A549 (cell line): ENCODE results near the gene CRELD1. TPM values are rescaled to one million over a fixed set of nuclear protein-coding genes. Genes with fewer than 3 reads are reported as not detected.

Experiments
- ATAC-seq, 2 experiments: fragments of 200-7000 bp in 1 of 2; fragments of >200 bp in 1 of 2; cut with Nextera tagmentation in 1 of 2; cut with Tn5 transposase in 1 of 2; 3 replicates each; pipeline versions ENCODE4 v1.8.0 to v1.9.1; 2018 to 2020; ENCODE audit warnings: mild to moderate bottlenecking in 1 of 2, moderate library complexity in 1 of 2
- CTCF ChIA-PET: fragments of 300-600 bp; sonication (Branson Sonifier 250); formaldehyde crosslinking; extraction: SDS; loops from one replicate; lab custom pipeline; 2021; ENCODE audit warnings: antibody characterized with exemption, inconsistent platforms; lab: Yijun Ruan, JAX
- POLR2A ChIA-PET: fragments of 350-600 bp; formaldehyde crosslinking; extraction: SDS; loops from one replicate; lab custom pipeline; 2021; ENCODE audit warnings: antibody characterized with exemption, inconsistent platforms; lab: Yijun Ruan, JAX
- DNase-seq, 2 experiments: peaks; one replicate each; pipeline versions ENCODE4 v3.0.0 to v3.0.0-alpha.2; 2011 to 2016; ENCODE audit warnings: low read depth in 1 of 2, low spot score in 1 of 2
- FAIRE-seq: peaks from 2 replicates; lab custom pipeline; 2011; peaks lifted over from hg19 to GRCh38; lab: Jason Lieb, UNC
- H3K27ac ChIP-seq, 2 experiments: fragments of >200 bp; sonication (Bioruptor Twin); formaldehyde crosslinking; 3 replicates each; pipeline ENCODE4 v1.5.1; 2016 to 2017
- H3K4me1 ChIP-seq: fragments of >200 bp; sonication (Bioruptor Twin); formaldehyde crosslinking; 3 replicates; pipeline ENCODE4 v1.6.1; 2016
- H3K4me2 ChIP-seq: fragments of >200 bp; sonication (Bioruptor Twin); formaldehyde crosslinking; 3 replicates; pipeline ENCODE4 v1.6.1; 2016
- H3K4me3 ChIP-seq: fragments of >200 bp; sonication (Bioruptor Twin); formaldehyde crosslinking; 3 replicates; pipeline ENCODE4 v1.5.1; 2016
- H3K9me3 ChIP-seq: fragments of >200 bp; sonication (Bioruptor Twin); formaldehyde crosslinking; 3 replicates; pipeline ENCODE4 v1.6.1; 2016
- CBX8 ChIP-seq: fragments of 200-600 bp; sonication (generic); IDR thresholded peaks from 2 replicates; pipeline ENCODE4 v1.6.1; 2016
- CEBPB ChIP-seq, 2 experiments: fragments of >200 bp in 1 of 2; sonication (Bioruptor Twin) in 1 of 2; formaldehyde crosslinking in 1 of 2; IDR thresholded peaks; 2 replicates each; pipeline ENCODE4 v1.6.1; 2012 to 2016
- CHD2 ChIP-seq: fragments of 150-350 bp; IDR thresholded peaks from 2 replicates; pipeline ENCODE4 v1.6.1; 2014; ENCODE audit warnings: low read length; ENCODE audit not compliant: partially characterized antibody
- CHD4 ChIP-seq: fragments of 200-600 bp; sonication (generic); IDR thresholded peaks from 2 replicates; pipeline ENCODE4 v1.6.1; 2016; ENCODE audit warnings: antibody characterized with exemption, mild to moderate bottlenecking, borderline replicate concordance
- EHF ChIP-seq: fragments of 250-450 bp; sonication (Bioruptor Pico); IDR thresholded peaks from 2 replicates; pipeline ENCODE4 v1.5.0; 2020; ENCODE audit warnings: mild to moderate bottlenecking
- FOSB ChIP-seq: fragments of 250-450 bp; sonication (Bioruptor Pico); IDR thresholded peaks from 2 replicates; pipeline ENCODE4 v1.5.0; 2020; ENCODE audit warnings: mild to moderate bottlenecking, moderate library complexity
- FOXS1 ChIP-seq: fragments of 250-450 bp; sonication (Bioruptor Pico); IDR thresholded peaks from 2 replicates; pipeline ENCODE4 v1.5.0; 2020; ENCODE audit warnings: mild to moderate bottlenecking, moderate library complexity
- GATA3 ChIP-seq: IDR thresholded peaks from 2 replicates; pipeline ENCODE4 v1.6.1; 2012; ENCODE audit warnings: borderline replicate concordance
- HEYL ChIP-seq: fragments of 250-450 bp; sonication (Bioruptor Pico); IDR thresholded peaks from 2 replicates; pipeline ENCODE4 v1.8.0; 2021; ENCODE audit warnings: mild to moderate bottlenecking, moderate library complexity
- MYC ChIP-seq: IDR thresholded peaks from 2 replicates; pipeline ENCODE4 v1.6.1; 2012; ENCODE audit warnings: mild to moderate bottlenecking, inconsistent platforms, low read length, improper control_type of control experiment, borderline replicate concordance
- NFE2L2 ChIP-seq: fragments of 150-350 bp; conservative IDR thresholded peaks from 2 replicates; pipeline ENCODE4 v1.6.1; 2014; ENCODE audit warnings: low read length
- PHF8 ChIP-seq: fragments of 200-600 bp; sonication (generic); IDR thresholded peaks from 2 replicates; pipeline ENCODE4 v1.6.1; 2016; ENCODE audit warnings: low read depth, mild to moderate bottlenecking, antibody characterized with exemption, moderate library complexity, borderline replicate concordance
- POLR2AphosphoS2 ChIP-seq: conservative IDR thresholded peaks from 2 replicates; pipeline ENCODE4 v1.6.1; 2012; ENCODE audit warnings: low read length, improper control_type of control experiment, inconsistent platforms
- RARB ChIP-seq: fragments of 250-450 bp; sonication (Bioruptor Pico); IDR thresholded peaks from 2 replicates; pipeline ENCODE4 v1.8.0; 2021; ENCODE audit warnings: mild to moderate bottlenecking, moderate library complexity
- RFX5 ChIP-seq: fragments of 450-650 bp; IDR thresholded peaks from 2 replicates; pipeline ENCODE4 v1.7.1; 2014; ENCODE audit warnings: antibody characterized with exemption, mild to moderate bottlenecking, moderate library complexity
- SMC3 ChIP-seq: fragments of >200 bp; sonication (Bioruptor Twin); formaldehyde crosslinking; IDR thresholded peaks from 3 replicates; pipeline ENCODE4 v1.6.1; 2018; ENCODE audit warnings: inconsistent platforms
- ZFP36 ChIP-seq: fragments of 450-650 bp; IDR thresholded peaks from 2 replicates; pipeline ENCODE4 v1.6.1; 2014; ENCODE audit warnings: borderline replicate concordance; ENCODE audit not compliant: partially characterized antibody
- WGBS: methylation state at CpG from one replicate; pipeline ENCODE4 v1.1.6; 2017; ENCODE audit errors: missing lambda C conversion rate; 5-methylcytosine and 5-hydroxymethylcytosine counted together
- polyA plus RNA-seq, 4 experiments: library from polyadenylated mRNA; depleted of rRNA in 3 of 4; stranded (reverse); fragments of >200 nt; fragmentation: RNase III in 1 of 4; extraction: RNeasy Plus Mini Kit Qiagen cat#74134 plus additional on column Dnase treatment in 1 of 4; gene quantifications; 2 replicates in 3 of 4; 3 replicates in 1 of 4; pipeline ENCODE4 v1.2.3, GENCODE V29; 2011 to 2017
- TF ChIP-seq, protein P1 (sequence below): IDR thresholded peaks from 2 replicates; pipeline ENCODE4 v1.6.1; 2012
- TF ChIP-seq, protein P2 (sequence below): fragments of 450-650 bp; IDR thresholded peaks from 2 replicates; pipeline ENCODE4 v1.6.1; 2014; ENCODE audit warnings: antibody characterized with exemption
- TF ChIP-seq, protein P3 (sequence below): fragments of >200 bp; sonication (Bioruptor Twin); formaldehyde crosslinking; IDR thresholded peaks from 3 replicates; pipeline ENCODE4 v1.5.1; 2016
- TF ChIP-seq, protein P4 (sequence below): fragments of >200 bp; sonication (Bioruptor Twin); formaldehyde crosslinking; IDR thresholded peaks from 2 replicates; pipeline ENCODE4 v1.6.1; 2016
- TF ChIP-seq, protein P5 (sequence below): IDR thresholded peaks from 2 replicates; pipeline ENCODE4 v1.6.1; 2012; ENCODE audit warnings: low read depth, borderline replicate concordance
- TF ChIP-seq, protein P6 (sequence below): fragments of 200-600 bp; sonication (generic); IDR thresholded peaks from 2 replicates; pipeline ENCODE4 v1.6.1; 2016; ENCODE audit warnings: antibody characterized with exemption, mild to moderate bottlenecking, moderate library complexity
- TF ChIP-seq, protein P7 (sequence below): fragments of 250-450 bp; sonication (Bioruptor Pico); IDR thresholded peaks from 2 replicates; pipeline ENCODE4 v1.5.0; 2021; ENCODE audit warnings: mild to moderate bottlenecking, moderate library complexity, borderline replicate concordance

Gene CRELD1
- polyA plus RNA-seq, 2 of the 4 experiments (the other 2 are of a cell fraction): 11.1 to 13.9 TPM

DNA sequence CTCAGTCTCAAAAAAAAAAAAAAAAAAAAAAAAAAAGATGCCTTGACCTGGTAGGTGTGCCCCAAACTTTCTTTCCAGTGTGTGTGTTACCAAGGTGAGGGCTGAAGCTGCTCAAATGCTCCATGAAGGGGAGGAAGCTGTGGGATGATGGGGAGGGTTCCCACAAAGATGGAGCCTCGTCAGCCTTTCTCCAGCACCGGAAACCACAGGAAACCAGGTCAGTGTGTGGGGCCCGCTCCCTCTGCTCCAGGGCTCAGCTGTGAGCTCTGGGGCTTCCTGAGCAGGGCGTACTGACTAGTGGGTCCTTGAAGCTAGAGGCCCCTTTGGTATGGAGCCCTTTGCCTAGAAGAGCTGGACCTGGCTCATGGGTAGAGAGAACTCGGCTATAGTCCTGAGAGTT is 31.7 kb upstream of the CRELD1 start:
- no peak overlapping the region for H3K4me2 ChIP-seq
- no peak for FAIRE-seq
- H3K4me1 ChIP-seq: peaks cover 40% of the 10 kb centered on the region
- no peak overlapping the region for H3K4me3 ChIP-seq
- no peaks in the 10 kb centered on the region for H3K9me3 ChIP-seq
- TF ChIP-seq CBX8: no peak
- TF ChIP-seq, protein P1, sequence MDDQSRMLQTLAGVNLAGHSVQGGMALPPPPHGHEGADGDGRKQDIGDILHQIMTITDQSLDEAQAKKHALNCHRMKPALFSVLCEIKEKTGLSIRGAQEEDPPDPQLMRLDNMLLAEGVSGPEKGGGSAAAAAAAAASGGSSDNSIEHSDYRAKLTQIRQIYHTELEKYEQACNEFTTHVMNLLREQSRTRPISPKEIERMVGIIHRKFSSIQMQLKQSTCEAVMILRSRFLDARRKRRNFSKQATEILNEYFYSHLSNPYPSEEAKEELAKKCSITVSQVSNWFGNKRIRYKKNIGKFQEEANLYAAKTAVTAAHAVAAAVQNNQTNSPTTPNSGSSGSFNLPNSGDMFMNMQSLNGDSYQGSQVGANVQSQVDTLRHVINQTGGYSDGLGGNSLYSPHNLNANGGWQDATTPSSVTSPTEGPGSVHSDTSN: no peak
- TF ChIP-seq RFX5: no peak
- no peak for TF ChIP-seq NFE2L2
- TF ChIP-seq PHF8: no peak
- no peak for TF ChIP-seq POLR2AphosphoS2
- TF ChIP-seq MYC: no peak
- TF ChIP-seq GATA3: no peak
- TF ChIP-seq RARB: no peak
- ChIA-PET POLR2A (interaction anchor here (0.5 kb wide), 1 partner anchor 8 kb away, joined by 3 read pairs; no protein-coding TSS in a partner anchor), CTCF (interaction anchor here (0.6 to 3.9 kb wide), 10 partner anchors 9 to 53 kb away, joined by 3 to 18 read pairs (median 6); partner anchors contain the start of gene CRELD1)
- 88% methylated on average over 5 of the region's 5 CpGs for WGBS
- no peak overlapping the region for H3K27ac ChIP-seq
- no peak for ATAC-seq
- DNase-seq: no peak

DNA sequence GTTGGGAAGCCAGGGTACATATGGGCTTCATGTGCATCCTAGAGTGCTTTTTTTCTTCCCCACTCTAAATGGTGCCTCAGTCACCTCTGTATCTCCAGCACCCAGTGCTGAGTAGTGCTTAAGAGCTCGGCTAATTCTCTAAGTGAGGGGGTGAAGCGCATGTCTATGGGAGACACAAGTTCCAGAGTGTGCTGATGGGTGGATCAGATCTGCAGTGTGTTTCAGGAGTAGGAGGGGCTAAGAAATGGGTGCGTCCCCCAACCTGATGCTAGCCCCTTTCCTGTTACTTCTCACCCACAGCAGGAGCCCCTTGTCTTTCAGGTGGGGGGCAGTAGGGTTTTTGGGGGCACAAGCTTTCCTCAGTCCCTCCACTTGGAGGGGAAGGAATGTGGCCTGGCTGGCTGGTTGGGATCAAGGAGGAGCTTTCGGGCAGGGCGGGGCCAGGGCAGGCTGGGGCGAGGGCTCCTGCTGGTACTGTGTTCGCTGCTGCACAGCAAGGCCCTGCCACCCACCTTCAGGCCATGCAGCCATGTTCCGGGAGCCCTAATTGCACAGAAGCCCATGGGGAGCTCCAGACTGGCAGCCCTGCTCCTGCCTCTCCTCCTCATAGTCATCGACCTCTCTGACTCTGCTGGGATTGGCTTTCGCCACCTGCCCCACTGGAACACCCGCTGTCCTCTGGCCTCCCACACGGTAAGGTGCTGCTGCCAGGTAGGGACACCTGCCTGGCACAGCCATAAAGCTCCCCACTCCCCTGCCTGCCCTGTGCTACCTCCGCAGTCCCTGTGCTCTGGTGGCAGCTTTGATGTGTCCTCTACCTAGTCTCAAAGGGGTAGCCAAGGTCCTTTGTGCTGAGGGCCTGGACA is 31.0 kb upstream of the CRELD1 start, which contains the start of gene IL17RE:
IL17RE (plus strand) TSS at position 477 of the 866 bp plus-strand sequence; CDS start at position 562, 85 bp downstream.
- H3K4me2 ChIP-seq: peak within 1 kb of the TSS; percentile 29; the same call in 2 of the 3 replicates
- H3K27ac ChIP-seq: peak within 1 kb of the TSS in 1 of 2 experiments; percentile 67; a peak in 3 of 6 replicates
- POLR2A ChIA-PET: interaction anchor here (0.5 to 0.9 kb wide), 2 partner anchors 9 to 12 kb away, joined by 3 read pairs; no protein-coding TSS in a partner anchor
- DNase-seq: no peak
- CTCF ChIA-PET: interaction anchor here (1.0 to 3.9 kb wide), 9 partner anchors 10 to 54 kb away, joined by 3 to 18 read pairs (median 5); partner anchors contain the start of gene CRELD1
- H3K4me3 ChIP-seq: no peak within 1 kb of the TSS
- WGBS: 84% methylated on average over 10 of the region's 13 CpGs
- H3K9me3 ChIP-seq: no peaks in the 10 kb centered on the region
- TF ChIP-seq, protein P2, sequence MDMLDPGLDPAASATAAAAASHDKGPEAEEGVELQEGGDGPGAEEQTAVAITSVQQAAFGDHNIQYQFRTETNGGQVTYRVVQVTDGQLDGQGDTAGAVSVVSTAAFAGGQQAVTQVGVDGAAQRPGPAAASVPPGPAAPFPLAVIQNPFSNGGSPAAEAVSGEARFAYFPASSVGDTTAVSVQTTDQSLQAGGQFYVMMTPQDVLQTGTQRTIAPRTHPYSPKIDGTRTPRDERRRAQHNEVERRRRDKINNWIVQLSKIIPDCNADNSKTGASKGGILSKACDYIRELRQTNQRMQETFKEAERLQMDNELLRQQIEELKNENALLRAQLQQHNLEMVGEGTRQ: no peak
- TF ChIP-seq, protein P3, sequence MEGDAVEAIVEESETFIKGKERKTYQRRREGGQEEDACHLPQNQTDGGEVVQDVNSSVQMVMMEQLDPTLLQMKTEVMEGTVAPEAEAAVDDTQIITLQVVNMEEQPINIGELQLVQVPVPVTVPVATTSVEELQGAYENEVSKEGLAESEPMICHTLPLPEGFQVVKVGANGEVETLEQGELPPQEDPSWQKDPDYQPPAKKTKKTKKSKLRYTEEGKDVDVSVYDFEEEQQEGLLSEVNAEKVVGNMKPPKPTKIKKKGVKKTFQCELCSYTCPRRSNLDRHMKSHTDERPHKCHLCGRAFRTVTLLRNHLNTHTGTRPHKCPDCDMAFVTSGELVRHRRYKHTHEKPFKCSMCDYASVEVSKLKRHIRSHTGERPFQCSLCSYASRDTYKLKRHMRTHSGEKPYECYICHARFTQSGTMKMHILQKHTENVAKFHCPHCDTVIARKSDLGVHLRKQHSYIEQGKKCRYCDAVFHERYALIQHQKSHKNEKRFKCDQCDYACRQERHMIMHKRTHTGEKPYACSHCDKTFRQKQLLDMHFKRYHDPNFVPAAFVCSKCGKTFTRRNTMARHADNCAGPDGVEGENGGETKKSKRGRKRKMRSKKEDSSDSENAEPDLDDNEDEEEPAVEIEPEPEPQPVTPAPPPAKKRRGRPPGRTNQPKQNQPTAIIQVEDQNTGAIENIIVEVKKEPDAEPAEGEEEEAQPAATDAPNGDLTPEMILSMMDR: no peak
- no peak for TF ChIP-seq CHD2
- TF ChIP-seq CEBPB (IDR thresholded peaks at IDR 0.05): no peak
- no peak for TF ChIP-seq RARB
- no peak for TF ChIP-seq EHF (CRISPR knock-in tag)
- TF ChIP-seq FOSB (CRISPR knock-in tag): no peak
- TF ChIP-seq, protein P4, sequence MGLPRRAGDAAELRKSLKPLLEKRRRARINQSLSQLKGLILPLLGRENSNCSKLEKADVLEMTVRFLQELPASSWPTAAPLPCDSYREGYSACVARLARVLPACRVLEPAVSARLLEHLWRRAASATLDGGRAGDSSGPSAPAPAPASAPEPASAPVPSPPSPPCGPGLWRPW: no peak
- no peak for TF ChIP-seq ZFP36
- no peak for TF ChIP-seq HEYL (CRISPR knock-in tag)
- TF ChIP-seq FOXS1 (CRISPR knock-in tag): no peak
- no peak for TF ChIP-seq SMC3
- TF ChIP-seq, protein P5, sequence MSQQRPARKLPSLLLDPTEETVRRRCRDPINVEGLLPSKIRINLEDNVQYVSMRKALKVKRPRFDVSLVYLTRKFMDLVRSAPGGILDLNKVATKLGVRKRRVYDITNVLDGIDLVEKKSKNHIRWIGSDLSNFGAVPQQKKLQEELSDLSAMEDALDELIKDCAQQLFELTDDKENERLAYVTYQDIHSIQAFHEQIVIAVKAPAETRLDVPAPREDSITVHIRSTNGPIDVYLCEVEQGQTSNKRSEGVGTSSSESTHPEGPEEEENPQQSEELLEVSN: no peak
- TF ChIP-seq, protein P6, sequence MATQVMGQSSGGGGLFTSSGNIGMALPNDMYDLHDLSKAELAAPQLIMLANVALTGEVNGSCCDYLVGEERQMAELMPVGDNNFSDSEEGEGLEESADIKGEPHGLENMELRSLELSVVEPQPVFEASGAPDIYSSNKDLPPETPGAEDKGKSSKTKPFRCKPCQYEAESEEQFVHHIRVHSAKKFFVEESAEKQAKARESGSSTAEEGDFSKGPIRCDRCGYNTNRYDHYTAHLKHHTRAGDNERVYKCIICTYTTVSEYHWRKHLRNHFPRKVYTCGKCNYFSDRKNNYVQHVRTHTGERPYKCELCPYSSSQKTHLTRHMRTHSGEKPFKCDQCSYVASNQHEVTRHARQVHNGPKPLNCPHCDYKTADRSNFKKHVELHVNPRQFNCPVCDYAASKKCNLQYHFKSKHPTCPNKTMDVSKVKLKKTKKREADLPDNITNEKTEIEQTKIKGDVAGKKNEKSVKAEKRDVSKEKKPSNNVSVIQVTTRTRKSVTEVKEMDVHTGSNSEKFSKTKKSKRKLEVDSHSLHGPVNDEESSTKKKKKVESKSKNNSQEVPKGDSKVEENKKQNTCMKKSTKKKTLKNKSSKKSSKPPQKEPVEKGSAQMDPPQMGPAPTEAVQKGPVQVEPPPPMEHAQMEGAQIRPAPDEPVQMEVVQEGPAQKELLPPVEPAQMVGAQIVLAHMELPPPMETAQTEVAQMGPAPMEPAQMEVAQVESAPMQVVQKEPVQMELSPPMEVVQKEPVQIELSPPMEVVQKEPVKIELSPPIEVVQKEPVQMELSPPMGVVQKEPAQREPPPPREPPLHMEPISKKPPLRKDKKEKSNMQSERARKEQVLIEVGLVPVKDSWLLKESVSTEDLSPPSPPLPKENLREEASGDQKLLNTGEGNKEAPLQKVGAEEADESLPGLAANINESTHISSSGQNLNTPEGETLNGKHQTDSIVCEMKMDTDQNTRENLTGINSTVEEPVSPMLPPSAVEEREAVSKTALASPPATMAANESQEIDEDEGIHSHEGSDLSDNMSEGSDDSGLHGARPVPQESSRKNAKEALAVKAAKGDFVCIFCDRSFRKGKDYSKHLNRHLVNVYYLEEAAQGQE: no peak
- no peak for TF ChIP-seq RFX5
- no peak for TF ChIP-seq GATA3
- no peak for TF ChIP-seq CHD4
- TF ChIP-seq, protein P7, sequence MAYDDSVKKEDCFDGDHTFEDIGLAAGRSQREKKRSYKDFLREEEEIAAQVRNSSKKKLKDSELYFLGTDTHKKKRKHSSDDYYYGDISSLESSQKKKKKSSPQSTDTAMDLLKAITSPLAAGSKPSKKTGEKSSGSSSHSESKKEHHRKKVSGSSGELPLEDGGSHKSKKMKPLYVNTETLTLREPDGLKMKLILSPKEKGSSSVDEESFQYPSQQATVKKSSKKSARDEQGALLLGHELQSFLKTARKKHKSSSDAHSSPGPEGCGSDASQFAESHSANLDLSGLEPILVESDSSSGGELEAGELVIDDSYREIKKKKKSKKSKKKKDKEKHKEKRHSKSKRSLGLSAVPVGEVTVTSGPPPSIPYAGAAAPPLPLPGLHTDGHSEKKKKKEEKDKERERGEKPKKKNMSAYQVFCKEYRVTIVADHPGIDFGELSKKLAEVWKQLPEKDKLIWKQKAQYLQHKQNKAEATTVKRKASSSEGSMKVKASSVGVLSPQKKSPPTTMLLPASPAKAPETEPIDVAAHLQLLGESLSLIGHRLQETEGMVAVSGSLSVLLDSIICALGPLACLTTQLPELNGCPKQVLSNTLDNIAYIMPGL (CRISPR knock-in tag): no peak
- TF ChIP-seq, all 56 proteins: peak for 0
- ATAC-seq: peak; percentile 20 to 33; a peak in 3 of 6 replicates
- no peak for FAIRE-seq
- peaks cover 33% of the 10 kb centered on the region for H3K4me1 ChIP-seq
